ENCODE data around the gene CRYBG1. TPM values are rescaled to one million over a fixed set of nuclear protein-coding genes. Genes with fewer than 3 reads are reported as not detected.

The CRYBG1 gene
- total RNA-seq, 1 donor from 2014 or later: 0.06 TPM

DNA sequence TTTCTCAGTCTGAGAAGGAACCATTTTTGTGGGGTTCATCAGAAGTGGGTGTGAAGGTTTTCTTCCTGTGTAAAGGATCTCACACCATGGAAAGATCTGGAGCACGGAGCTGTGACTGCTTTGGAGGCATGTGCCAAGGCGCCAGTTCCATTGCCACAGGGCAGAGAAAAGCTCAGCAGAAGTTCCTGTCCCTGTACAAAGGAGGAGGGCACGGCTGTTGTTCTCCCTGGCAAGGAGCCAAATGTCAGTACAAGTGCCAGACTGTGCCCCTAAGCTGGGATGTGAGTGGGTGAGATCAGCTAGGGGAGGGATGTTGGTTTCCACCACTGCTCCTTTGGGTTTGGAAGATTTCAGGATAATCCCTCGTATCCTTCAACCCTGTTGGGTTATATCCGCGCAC lies 117.3 kb downstream of the CRYBG1 start:
- no peaks in the 10 kb centered on the region for H3K36me3 Mint-ChIP-seq
- Histone ChIP-seq H3K27me3 (no peaks in the 10 kb centered on the region), H3K36me3 (no peaks in the 10 kb centered on the region), H3F3A (ENCODE audit: low read depth) (no peaks in the 10 kb centered on the region), H3K27ac (no peak overlapping the region), H2AFZ (replicated peaks) (no peak overlapping the region), H3K4me1 (no peaks in the 10 kb centered on the region), H3K9ac (no peak overlapping the region), H4K20me1 (ENCODE audit: low read depth) (no peaks in the 10 kb centered on the region), H3K9me3 (ENCODE audit: low read depth) (no peaks in the 10 kb centered on the region), H3K79me2 (ENCODE audit: low read depth) (no peaks in the 10 kb centered on the region), H3K4me3 (no peak overlapping the region), H3K4me2 (no peak overlapping the region)
- no peak for TF ChIP-seq EZH2phosphoT487 (IDR thresholded peaks at IDR 0.05)
- TF ChIP-seq EZH2 (IDR thresholded peaks at IDR 0.05): no peak
- TF ChIP-seq, protein P1, sequence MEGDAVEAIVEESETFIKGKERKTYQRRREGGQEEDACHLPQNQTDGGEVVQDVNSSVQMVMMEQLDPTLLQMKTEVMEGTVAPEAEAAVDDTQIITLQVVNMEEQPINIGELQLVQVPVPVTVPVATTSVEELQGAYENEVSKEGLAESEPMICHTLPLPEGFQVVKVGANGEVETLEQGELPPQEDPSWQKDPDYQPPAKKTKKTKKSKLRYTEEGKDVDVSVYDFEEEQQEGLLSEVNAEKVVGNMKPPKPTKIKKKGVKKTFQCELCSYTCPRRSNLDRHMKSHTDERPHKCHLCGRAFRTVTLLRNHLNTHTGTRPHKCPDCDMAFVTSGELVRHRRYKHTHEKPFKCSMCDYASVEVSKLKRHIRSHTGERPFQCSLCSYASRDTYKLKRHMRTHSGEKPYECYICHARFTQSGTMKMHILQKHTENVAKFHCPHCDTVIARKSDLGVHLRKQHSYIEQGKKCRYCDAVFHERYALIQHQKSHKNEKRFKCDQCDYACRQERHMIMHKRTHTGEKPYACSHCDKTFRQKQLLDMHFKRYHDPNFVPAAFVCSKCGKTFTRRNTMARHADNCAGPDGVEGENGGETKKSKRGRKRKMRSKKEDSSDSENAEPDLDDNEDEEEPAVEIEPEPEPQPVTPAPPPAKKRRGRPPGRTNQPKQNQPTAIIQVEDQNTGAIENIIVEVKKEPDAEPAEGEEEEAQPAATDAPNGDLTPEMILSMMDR (IDR thresholded peaks at IDR 0.05): no peak
- H3K27ac Mint-ChIP-seq: no peak overlapping the region
- no peaks in the 10 kb centered on the region for H3K9me3 Mint-ChIP-seq
- DNase-seq (ENCODE audit: low spot score): no peak
- no peak overlapping the region for H3K4me3 Mint-ChIP-seq
- H3K4me1 Mint-ChIP-seq: no peaks in the 10 kb centered on the region
- H3K27me3 Mint-ChIP-seq (ENCODE audit: insufficient read depth, low read depth): peaks cover 2% of the 10 kb centered on the region

DNA sequence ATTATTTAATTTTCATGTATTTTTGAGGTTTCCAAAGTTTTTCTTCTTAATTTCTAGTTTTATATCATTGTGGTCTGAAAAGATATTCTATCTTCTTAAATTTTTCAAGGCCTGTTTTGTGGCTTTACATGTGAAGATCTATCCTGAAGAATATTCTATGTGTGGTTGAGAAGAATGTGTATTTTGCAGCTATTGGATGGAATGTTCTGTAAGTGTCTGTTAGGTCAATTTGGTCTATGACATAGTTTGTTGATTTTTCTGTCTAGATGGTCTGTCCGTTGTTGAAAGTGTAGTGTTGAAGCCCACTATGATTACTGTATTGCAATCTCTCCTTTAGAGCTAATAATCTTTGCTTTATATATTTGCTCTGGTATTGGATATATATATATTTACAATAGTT lies 125.7 kb downstream of the CRYBG1 start:
- Mint-ChIP-seq H3K27me3 (ENCODE audit: insufficient read depth, low read depth) (no peaks in the 10 kb centered on the region), H3K4me1 (no peaks in the 10 kb centered on the region), H3K4me3 (no peak overlapping the region), H3K36me3 (no peaks in the 10 kb centered on the region), H3K27ac (no peak overlapping the region), H3K9me3 (no peaks in the 10 kb centered on the region)
- Histone ChIP-seq H3K79me2 (ENCODE audit: low read depth) (no peaks in the 10 kb centered on the region), H3K4me1 (no peaks in the 10 kb centered on the region), H3F3A (ENCODE audit: low read depth) (no peaks in the 10 kb centered on the region), H3K36me3 (no peaks in the 10 kb centered on the region), H3K27ac (no peak overlapping the region), H4K20me1 (ENCODE audit: low read depth) (no peaks in the 10 kb centered on the region), H3K27me3 (no peaks in the 10 kb centered on the region), H3K4me3 (no peak overlapping the region), H2AFZ (replicated peaks) (no peak overlapping the region), H3K9ac (no peak overlapping the region), H3K4me2 (no peak overlapping the region), H3K9me3 (ENCODE audit: low read depth) (no peaks in the 10 kb centered on the region)
- DNase-seq (ENCODE audit: low spot score): no peak
- TF ChIP-seq EZH2 (IDR thresholded peaks at IDR 0.05): no peak
- TF ChIP-seq, protein P1 (IDR thresholded peaks at IDR 0.05): no peak
- no peak for TF ChIP-seq EZH2phosphoT487 (IDR thresholded peaks at IDR 0.05)

DNA sequence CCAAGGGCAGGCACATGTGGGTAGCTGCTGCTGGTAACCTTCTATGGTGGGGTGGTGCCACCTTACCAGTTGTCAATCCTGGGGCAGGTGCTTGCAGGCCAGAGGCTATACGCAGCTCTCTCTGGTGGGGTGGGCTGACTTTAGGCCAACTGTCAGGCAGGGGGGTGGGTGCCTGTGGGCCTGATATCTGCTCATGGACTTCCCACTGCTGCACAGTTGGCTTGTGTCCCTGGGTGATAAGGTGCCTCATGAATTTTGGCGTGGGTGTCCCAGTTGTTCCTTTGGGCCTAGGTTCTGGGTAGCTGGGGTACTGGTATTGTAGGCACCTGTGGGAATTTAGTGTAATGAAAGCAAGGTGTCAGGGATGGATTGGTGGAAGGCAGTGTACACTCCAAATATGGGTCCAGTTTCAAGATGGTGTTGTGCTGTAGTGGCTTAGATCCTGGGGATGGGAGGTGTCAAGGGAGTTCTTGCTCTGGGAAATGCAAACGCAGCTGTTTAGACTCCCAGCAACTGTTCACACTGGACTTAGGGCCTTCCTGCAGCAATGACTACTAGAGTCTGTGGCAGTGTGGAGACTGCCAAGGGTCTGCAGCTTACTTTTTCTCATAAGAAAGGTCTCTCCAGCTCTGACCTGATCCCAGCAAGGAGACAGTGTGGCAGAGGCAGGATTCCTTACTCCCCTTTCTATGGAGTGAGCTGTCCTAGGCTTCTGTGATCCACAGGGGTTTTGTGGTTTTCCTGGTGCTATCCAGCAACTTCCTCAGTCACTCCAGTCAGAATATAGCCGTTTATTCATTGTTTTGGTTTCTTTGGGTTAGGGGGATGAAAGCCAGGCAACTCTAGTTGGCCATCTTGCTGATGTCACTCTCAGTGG lies 128.2 kb downstream of the CRYBG1 start:
- Histone ChIP-seq H3K4me3 (no peak overlapping the region), H3F3A (ENCODE audit: low read depth) (no peaks in the 10 kb centered on the region), H2AFZ (replicated peaks) (no peak overlapping the region), H3K4me1 (no peaks in the 10 kb centered on the region), H3K79me2 (ENCODE audit: low read depth) (no peaks in the 10 kb centered on the region), H4K20me1 (ENCODE audit: low read depth) (no peaks in the 10 kb centered on the region), H3K36me3 (no peaks in the 10 kb centered on the region), H3K9me3 (ENCODE audit: low read depth) (no peaks in the 10 kb centered on the region), H3K4me2 (no peak overlapping the region), H3K9ac (no peak overlapping the region), H3K27ac (no peak overlapping the region), H3K27me3 (no peaks in the 10 kb centered on the region)
- Mint-ChIP-seq H3K4me1 (no peaks in the 10 kb centered on the region), H3K4me3 (no peak overlapping the region), H3K9me3 (no peaks in the 10 kb centered on the region), H3K36me3 (no peaks in the 10 kb centered on the region), H3K27me3 (ENCODE audit: insufficient read depth, low read depth) (no peaks in the 10 kb centered on the region), H3K27ac (no peak overlapping the region)
- DNase-seq (ENCODE audit: low spot score): no peak
- TF ChIP-seq EZH2phosphoT487 (IDR thresholded peaks at IDR 0.05) (no peak), EZH2 (IDR thresholded peaks at IDR 0.05) (no peak)
- TF ChIP-seq, protein P1 (IDR thresholded peaks at IDR 0.05): no peak

All from neural progenitor cell (in vitro differentiated cells).